Pancreas (tissue), 10 donors: ENCODE measurements around the gene GFPT1. TPM values are rescaled to one million over a fixed set of nuclear protein-coding genes. Genes with fewer than 3 reads are reported as not detected.

ENCODE experiments used
- ATAC-seq, 4 donors: fragments of 200-7000 bp; cut with Tn5 transposase; one replicate each; pipeline versions ENCODE4 v1.8.0 to v1.9.1; 2020; ENCODE audit warnings: mild to moderate bottlenecking in 4 of 4, moderate library complexity in 4 of 4
- DNase-seq, 6 donors: peaks; one replicate each; pipeline ENCODE4 v3.0.0-alpha.2; 2020
- FAIRE-seq: peaks from 2 replicates; lab custom pipeline; 2012; peaks lifted over from hg19 to GRCh38; lab: Jason Lieb, UNC
- H3K27ac ChIP-seq, 4 donors: fragments of 200-600 bp; sonication (generic); 1 replicate in 3 of 4; 2 replicates in 1 of 4; pipeline versions ENCODE4 v1.5.0 to v1.8.0; 2020
- H3K27me3 ChIP-seq, 4 donors: fragments of 200-600 bp; one replicate each; pipeline ENCODE4 v1.8.0; 2021
- H3K36me3 ChIP-seq, 3 donors: fragments of 200-600 bp; sonication (generic) in 1 of 3; one replicate each; pipeline versions ENCODE4 v1.5.0 to v1.8.0; 2020 to 2021
- H3K4me1 ChIP-seq, 3 donors: fragments of 200-600 bp; one replicate each; pipeline ENCODE4 v1.8.0; 2021
- H3K4me3 ChIP-seq, 4 donors: fragments of 200-600 bp; sonication (generic) in 2 of 4; one replicate each; pipeline versions ENCODE4 v1.5.0 to v1.8.0; 2020 to 2021
- H3K9me3 ChIP-seq, 4 donors: fragments of 200-600 bp; one replicate each; pipeline ENCODE4 v1.8.0; 2021
- WGBS, 2 donors: extraction: QIAGEN DNeasy Blood & Tissue Kit; methylation state at CpG; one replicate each; pipeline ENCODE4 v1.1.7; 2013; 5-methylcytosine and 5-hydroxymethylcytosine counted together
- intact Hi-C, 3 donors: fragments of 100-400 bp; cut with DNase I; formaldehyde crosslinking; loops; one replicate each; pipeline versions ENCODE4 v1.11.1 to v1.14.2; 2022
- polyA plus RNA-seq, 2 donors: library from polyadenylated mRNA; stranded (reverse); fragments of 200-250 nt; gene quantifications; one replicate each; pipeline ENCODE4 v1.2.3, GENCODE V29; 2013
- total RNA-seq, 6 donors: library from RNA; stranded (reverse); fragmentation: NEBNext Ultra II Directional in 4 of 6; extraction: Animal tissue kit (Norgen Biotek cat#: 25700) in 4 of 6; gene quantifications; one replicate each; pipeline versions ENCODE4 v1.2.1 to v1.2.4, GENCODE V29; 2021 to 2023
- TF ChIP-seq, protein P1 (sequence below), 4 donors: fragments of 200-600 bp; sonication (generic) in 3 of 4; IDR thresholded peaks; one replicate each; pipeline versions ENCODE4 v1.5.0 to v1.8.0; 2021; ENCODE audit warnings: antibody characterized with exemption in 4 of 4
- donor health status: healthy with polysubstance abuse.
- donor health status: DM: no; HTN: no; CAD: no; lungs with moderate emphysema.
- donor health status: DM: no; HTN: no; CAD: no.
- donor health status: control.
- donor health status: control.
- donor health status: Bipolar disorder and iron deficiency.
- donor health status: DM: yes; HTN: yes; CAD: no.
- donor health status: DM: no; HTN: no; CAD: no.
- donor health status: DM: no; HTN: no; CAD: no.
- donor health status: DM: yes; HTN: yes; CAD: no.

The GFPT1 gene
- total and polyA plus RNA-seq, 8 donors: 7.8 to 78.0 (median 40.2) TPM

DNA sequence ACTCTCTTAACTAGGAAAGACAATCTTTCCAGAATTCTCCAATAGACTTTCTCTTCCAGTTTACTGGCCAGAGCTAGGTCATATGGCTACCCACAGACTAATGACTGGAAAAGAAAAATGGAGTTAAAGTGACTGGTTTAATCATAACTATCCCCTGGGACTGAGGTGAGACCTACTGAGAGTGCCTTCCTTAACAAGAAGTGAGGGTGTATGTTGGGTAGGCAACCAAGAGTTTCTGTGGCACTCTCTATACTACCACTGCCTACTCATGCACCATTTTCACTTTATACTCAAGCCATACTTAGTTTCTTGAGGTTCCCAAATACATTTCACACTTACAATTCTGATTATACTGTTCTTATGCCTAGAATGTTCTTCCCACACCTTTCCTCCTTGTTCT, 6.9 kb upstream of the GFPT1 start:
- intact Hi-C loops: no loop called here
- Histone ChIP-seq H3K27me3 (no peaks in the 10 kb centered on the region), H3K27ac (no peak overlapping the region), H3K9me3 (no peaks in the 10 kb centered on the region), H3K4me1 (peaks cover 9 to 27% (median 9%) of the 10 kb centered on the region in 3 donors), H3K4me3 (no peak overlapping the region), H3K36me3 (peaks cover 0 to 7% (median 0%) of the 10 kb centered on the region in 3 donors)
- TF ChIP-seq, protein P1, sequence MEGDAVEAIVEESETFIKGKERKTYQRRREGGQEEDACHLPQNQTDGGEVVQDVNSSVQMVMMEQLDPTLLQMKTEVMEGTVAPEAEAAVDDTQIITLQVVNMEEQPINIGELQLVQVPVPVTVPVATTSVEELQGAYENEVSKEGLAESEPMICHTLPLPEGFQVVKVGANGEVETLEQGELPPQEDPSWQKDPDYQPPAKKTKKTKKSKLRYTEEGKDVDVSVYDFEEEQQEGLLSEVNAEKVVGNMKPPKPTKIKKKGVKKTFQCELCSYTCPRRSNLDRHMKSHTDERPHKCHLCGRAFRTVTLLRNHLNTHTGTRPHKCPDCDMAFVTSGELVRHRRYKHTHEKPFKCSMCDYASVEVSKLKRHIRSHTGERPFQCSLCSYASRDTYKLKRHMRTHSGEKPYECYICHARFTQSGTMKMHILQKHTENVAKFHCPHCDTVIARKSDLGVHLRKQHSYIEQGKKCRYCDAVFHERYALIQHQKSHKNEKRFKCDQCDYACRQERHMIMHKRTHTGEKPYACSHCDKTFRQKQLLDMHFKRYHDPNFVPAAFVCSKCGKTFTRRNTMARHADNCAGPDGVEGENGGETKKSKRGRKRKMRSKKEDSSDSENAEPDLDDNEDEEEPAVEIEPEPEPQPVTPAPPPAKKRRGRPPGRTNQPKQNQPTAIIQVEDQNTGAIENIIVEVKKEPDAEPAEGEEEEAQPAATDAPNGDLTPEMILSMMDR (IDR thresholded peaks at IDR 0.05): no peak
- no peak for DNase-seq
- no peak for ATAC-seq
- FAIRE-seq: no peak

DNA sequence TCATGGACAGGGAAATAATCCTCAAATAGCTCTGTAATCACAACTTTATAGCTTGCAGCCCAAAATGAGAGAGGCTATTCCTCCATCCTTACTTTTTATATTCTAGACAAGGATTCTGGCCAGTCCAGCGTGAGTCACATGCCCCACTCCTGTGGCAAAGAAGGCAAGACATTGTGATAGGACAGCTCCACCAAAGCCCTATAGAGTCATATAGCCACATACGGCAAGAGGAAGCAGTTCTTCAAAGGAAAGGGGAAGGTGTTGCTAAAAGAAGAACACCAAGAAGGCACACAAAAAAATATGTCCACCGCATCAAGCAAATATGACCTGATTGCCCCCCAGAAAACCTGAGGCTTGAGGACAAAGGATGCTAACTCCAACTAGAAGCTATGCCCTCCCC, 3.4 kb upstream of the GFPT1 start:
- Histone ChIP-seq H3K36me3 (no peaks in the 10 kb centered on the region), H3K27me3 (no peaks in the 10 kb centered on the region), H3K4me1 (peaks cover 3 to 12% (median 6%) of the 10 kb centered on the region in 3 donors), H3K9me3 (no peaks in the 10 kb centered on the region), H3K27ac (peak overlapping the region in 2 of 4 donors; percentile 15 to 35), H3K4me3 (no peak overlapping the region)
- 61 to 80% methylated on average over 3 of the region's 3 CpGs for WGBS, 2 donors
- intact Hi-C loops: no loop called here
- DNase-seq: no peak
- ATAC-seq: no peak
- TF ChIP-seq, protein P1 (IDR thresholded peaks at IDR 0.05): no peak
- FAIRE-seq: no peak

DNA sequence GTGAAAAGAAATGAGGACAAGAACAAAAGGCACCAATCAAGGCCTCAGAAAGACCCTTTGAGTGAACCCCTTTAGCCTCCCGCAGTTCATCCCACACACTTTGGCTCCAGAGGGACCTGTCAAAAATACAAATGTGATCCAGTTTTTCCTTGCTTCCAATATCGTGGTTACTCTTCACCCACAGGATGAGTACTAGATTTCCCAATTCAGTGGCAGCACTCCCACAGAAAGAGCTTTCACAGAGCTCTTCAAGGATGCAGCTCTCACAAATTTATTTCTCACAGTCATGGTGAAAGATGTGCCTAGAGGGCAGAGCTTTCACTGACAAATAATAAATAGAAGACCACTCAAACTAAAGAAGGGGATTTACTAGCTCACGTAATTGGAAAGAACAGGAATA, 3.0 kb upstream of the GFPT1 start:
- ATAC-seq (no peak), DNase-seq (no peak), FAIRE-seq (no peak)
- 77 to 82% methylated on average over 3 of the region's 3 CpGs for WGBS, 2 donors
- no peaks in the 10 kb centered on the region for H3K9me3 ChIP-seq
- H3K36me3 ChIP-seq: no peaks in the 10 kb centered on the region
- H3K27ac ChIP-seq: peak overlapping the region in 1 of 4 donors; percentile 15
- H3K4me3 ChIP-seq: no peak overlapping the region
- intact Hi-C loops: no loop called here
- TF ChIP-seq, protein P1 (IDR thresholded peaks at IDR 0.05): no peak
- no peaks in the 10 kb centered on the region for H3K27me3 ChIP-seq
- peaks cover 3 to 12% (median 6%) of the 10 kb centered on the region in 3 donors for H3K4me1 ChIP-seq

DNA sequence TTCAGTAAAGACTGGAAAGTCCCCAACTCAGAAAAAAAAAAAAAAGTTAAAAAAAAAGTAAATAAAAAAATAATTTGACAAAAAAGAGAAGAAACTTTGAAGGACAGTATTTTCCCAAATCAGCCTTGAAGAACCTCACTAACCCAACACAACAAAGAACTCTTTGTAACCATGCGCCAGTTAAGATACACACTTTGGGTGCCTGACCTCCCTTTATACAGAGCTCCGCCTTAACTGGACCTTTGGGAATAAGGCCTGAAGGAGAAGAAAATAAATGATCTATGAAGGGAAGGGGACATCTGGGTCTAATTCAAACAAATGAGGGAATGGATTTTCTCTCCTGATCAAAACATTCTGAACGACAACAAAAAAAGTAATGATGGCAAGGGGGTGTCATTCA, 2.2 kb upstream of the GFPT1 start:
- Histone ChIP-seq H3K27ac (no peak overlapping the region), H3K36me3 (no peaks in the 10 kb centered on the region), H3K27me3 (no peaks in the 10 kb centered on the region), H3K4me3 (no peak overlapping the region), H3K9me3 (no peaks in the 10 kb centered on the region), H3K4me1 (peaks cover 3 to 12% (median 6%) of the 10 kb centered on the region in 3 donors)
- ATAC-seq (no peak), FAIRE-seq (no peak), DNase-seq (no peak)
- intact Hi-C loops: loop anchor here in 1 of 3 donors (10.0 kb wide), 1 partner anchor 46 kb away; the partner anchor contains the start of gene NFU1
- TF ChIP-seq, protein P1 (IDR thresholded peaks at IDR 0.05): no peak
- WGBS, 2 donors: 94 to 97% methylated on average over 3 of the region's 3 CpGs

DNA sequence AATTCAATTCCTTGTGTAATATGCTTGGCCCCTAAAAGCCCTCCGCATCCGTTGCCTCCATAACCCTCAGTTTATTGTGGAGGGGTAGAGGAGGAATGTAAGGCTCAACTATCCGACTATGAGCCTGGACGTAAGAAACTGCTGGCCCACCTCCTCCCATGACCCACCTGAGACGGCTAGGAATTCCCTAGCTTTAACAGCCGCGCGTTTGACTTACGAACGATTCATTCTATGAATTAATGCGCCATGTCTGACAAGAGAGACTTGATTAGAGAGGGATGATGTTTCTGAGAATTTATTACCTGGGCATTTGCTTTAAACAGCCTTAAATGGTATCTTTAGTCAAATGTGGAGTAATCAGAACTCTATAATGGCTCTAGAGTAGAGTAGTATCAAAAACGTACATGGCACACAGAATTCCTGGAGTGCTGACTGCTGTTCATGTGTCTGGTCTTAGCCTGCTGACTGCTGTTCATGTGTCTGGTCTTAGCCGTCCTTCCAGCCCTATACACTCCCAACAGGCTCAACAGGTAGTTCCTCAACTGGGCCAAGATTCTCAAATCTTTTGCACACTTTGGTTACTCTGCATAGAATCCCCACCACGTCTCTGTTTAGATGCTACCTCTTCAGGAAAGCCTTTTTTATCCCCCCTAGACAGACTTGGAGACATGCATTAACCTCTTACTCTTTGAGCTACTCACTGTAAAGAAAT, 899 bp upstream of the GFPT1 start:
- Histone ChIP-seq H3K9me3 (no peaks in the 10 kb centered on the region), H3K4me1 (peaks cover 3 to 15% (median 11%) of the 10 kb centered on the region in 3 donors), H3K27me3 (no peaks in the 10 kb centered on the region), H3K4me3 (peak overlapping the region; percentile 18 to 92 (median 88)), H3K36me3 (no peaks in the 10 kb centered on the region), H3K27ac (peak overlapping the region; percentile 72 to 97 (median 86))
- DNase-seq (peak in 1 of 6 donors; percentile 29), FAIRE-seq (no peak), ATAC-seq (no peak)
- intact Hi-C loops: loop anchor here in 1 of 3 donors (10.0 kb wide), 1 partner anchor 47 kb away; the partner anchor contains the start of gene NFU1
- TF ChIP-seq, protein P1 (IDR thresholded peaks at IDR 0.05): no peak
- 66 to 67% methylated on average over 14 of the region's 14 CpGs for WGBS, 2 donors
